HEK293 (cell line): ENCODE data around the gene PKP2.

Experiments
- CTCF ChIA-PET: fragments of 350-600 bp; formaldehyde crosslinking; extraction: SDS; loops from one replicate; lab custom pipeline; 2021; ENCODE audit warnings: antibody characterized with exemption; lab: Yijun Ruan, JAX
- POLR2A ChIA-PET: fragments of 300-600 bp; formaldehyde crosslinking; extraction: SDS; loops from one replicate; lab custom pipeline; 2020; ENCODE audit warnings: antibody characterized with exemption, inconsistent platforms; lab: Yijun Ruan, JAX
- H3K27ac ChIP-seq: fragments of 200-500 bp; sonication (Bioruptor generic); 2 replicates; pipeline ENCODE4 v1.5.1; 2014; ENCODE audit warnings: low read depth, low read length, control low read depth, inconsistent platforms; ENCODE audit errors: extremely low read depth
- H3K36me3 ChIP-seq, 2 experiments: fragments of 200-500 bp in 1 of 2; sonication (Bioruptor generic) in 1 of 2; 1 replicate in 1 of 2; 2 replicates in 1 of 2; pipeline ENCODE4 v1.5.1; 2014 to 2017; ENCODE audit warnings: inconsistent platforms in 2 of 2, low read length in 2 of 2; ENCODE audit not compliant: control insufficient read depth in 2 of 2, insufficient read depth in 1 of 2
- H3K4me1 ChIP-seq: fragments of 200-500 bp; sonication (Bioruptor generic); 2 replicates; pipeline ENCODE4 v1.5.1; 2014; ENCODE audit warnings: mild to moderate bottlenecking, low read length, inconsistent platforms; ENCODE audit not compliant: control insufficient read depth, insufficient read depth
- H3K4me3 ChIP-seq: 2 replicates; pipeline ENCODE4 v1.5.1; 2011; ENCODE audit warnings: low read depth, mild to moderate bottlenecking, control low read depth, low read length, moderate library complexity
- H3K9me3 ChIP-seq: fragments of 200-500 bp; sonication (Bioruptor generic); 2 replicates; pipeline ENCODE4 v1.5.1; 2014; ENCODE audit warnings: low read depth, low read length, inconsistent platforms; ENCODE audit not compliant: control insufficient read depth, insufficient read depth
- EGR2 ChIP-seq: fragments of 450-650 bp; formaldehyde crosslinking; IDR thresholded peaks from 2 replicates; pipeline ENCODE4 v1.5.1; 2016; ENCODE audit warnings: low read depth, missing biosample characterization, missing genetic modification characterization
- ELK4 ChIP-seq: IDR thresholded peaks from 2 replicates; pipeline ENCODE4 v1.6.1; 2011; ENCODE audit warnings: mild to moderate bottlenecking, low read depth, low read length, borderline replicate concordance
- GLIS1 ChIP-seq: fragments of 450-650 bp; formaldehyde crosslinking; IDR thresholded peaks from 2 replicates; pipeline ENCODE4 v1.5.1; 2016; ENCODE audit warnings: missing biosample characterization, missing genetic modification characterization
- HOXD13 ChIP-seq: sonication (generic); formaldehyde crosslinking; IDR thresholded peaks from 2 replicates; pipeline ENCODE4 v1.8.0; 2022; ENCODE audit warnings: missing genetic modification reagents, borderline replicate concordance
- KLF16 ChIP-seq: fragments of 450-650 bp; formaldehyde crosslinking; IDR thresholded peaks from 2 replicates; pipeline ENCODE4 v1.5.1; 2017; ENCODE audit warnings: missing biosample characterization, missing genetic modification characterization
- MYNN ChIP-seq: fragments of 450-650 bp; formaldehyde crosslinking; IDR thresholded peaks from 2 replicates; pipeline ENCODE4 v1.5.1; 2016; ENCODE audit warnings: missing biosample characterization, missing genetic modification characterization, borderline replicate concordance
- ZBTB48 ChIP-seq: fragments of 450-650 bp; formaldehyde crosslinking; IDR thresholded peaks from 2 replicates; pipeline ENCODE4 v1.5.1; 2016; ENCODE audit warnings: missing biosample characterization, missing genetic modification characterization
- ZFP3 ChIP-seq: fragments of 450-650 bp; formaldehyde crosslinking; IDR thresholded peaks from 2 replicates; pipeline ENCODE4 v1.5.1; 2016; ENCODE audit warnings: low read depth, missing biosample characterization, missing genetic modification characterization
- ZNF114 ChIP-seq: fragments of 450-650 bp; formaldehyde crosslinking; IDR thresholded peaks from 2 replicates; pipeline ENCODE4 v1.5.0; 2017; ENCODE audit warnings: missing biosample characterization, missing genetic modification characterization
- ZNF138 ChIP-seq: fragments of 450-650 bp; formaldehyde crosslinking; IDR thresholded peaks from 2 replicates; pipeline ENCODE4 v1.5.1; 2016; ENCODE audit warnings: missing biosample characterization, missing genetic modification characterization, borderline replicate concordance
- ZNF146 ChIP-seq: fragments of 450-650 bp; formaldehyde crosslinking; IDR thresholded peaks from 2 replicates; pipeline ENCODE4 v1.5.1; 2016; ENCODE audit warnings: missing biosample characterization, missing genetic modification characterization
- ZNF157 ChIP-seq: fragments of 450-650 bp; formaldehyde crosslinking; IDR thresholded peaks from 2 replicates; pipeline ENCODE4 v1.5.1; 2016; ENCODE audit warnings: missing biosample characterization, missing genetic modification characterization
- ZNF18 ChIP-seq: fragments of 450-650 bp; formaldehyde crosslinking; IDR thresholded peaks from 2 replicates; pipeline ENCODE4 v1.5.1; 2016; ENCODE audit warnings: missing biosample characterization, missing genetic modification characterization
- ZNF473 ChIP-seq: fragments of 450-650 bp; formaldehyde crosslinking; IDR thresholded peaks from 2 replicates; pipeline ENCODE4 v1.5.1; 2017; ENCODE audit warnings: missing biosample characterization, missing genetic modification characterization
- ZNF571 ChIP-seq: fragments of 450-650 bp; formaldehyde crosslinking; IDR thresholded peaks from 2 replicates; pipeline ENCODE4 v1.5.0; 2017; ENCODE audit warnings: missing biosample characterization, missing genetic modification characterization
- ZNF658 ChIP-seq: fragments of 450-650 bp; formaldehyde crosslinking; IDR thresholded peaks from 2 replicates; pipeline ENCODE4; 2016; ENCODE audit warnings: missing biosample characterization, missing genetic modification characterization
- ZNF660 ChIP-seq: fragments of 450-650 bp; IDR thresholded peaks from 2 replicates; pipeline ENCODE4 v1.5.1; 2018; ENCODE audit warnings: missing biosample characterization, mild to moderate bottlenecking, missing genetic modification characterization
- ZNF701 ChIP-seq: fragments of 450-650 bp; formaldehyde crosslinking; IDR thresholded peaks from 2 replicates; pipeline ENCODE4 v1.5.1; 2016; ENCODE audit warnings: missing biosample characterization, missing genetic modification characterization
- ZNF704 ChIP-seq: fragments of 450-650 bp; formaldehyde crosslinking; IDR thresholded peaks from 2 replicates; pipeline ENCODE4 v1.5.1; 2016; ENCODE audit warnings: missing biosample characterization, missing genetic modification characterization
- ZNF768 ChIP-seq: fragments of 450-650 bp; formaldehyde crosslinking; IDR thresholded peaks from 2 replicates; pipeline ENCODE4 v1.5.1; 2018; ENCODE audit warnings: missing biosample characterization, mild to moderate bottlenecking, missing genetic modification characterization
- TF ChIP-seq, protein P1 (sequence below): fragments of 450-650 bp; formaldehyde crosslinking; IDR thresholded peaks from 2 replicates; pipeline ENCODE4 v1.5.1; 2017; ENCODE audit warnings: missing biosample characterization, missing genetic modification characterization
- TF ChIP-seq, protein P2 (sequence below): fragments of 450-650 bp; formaldehyde crosslinking; IDR thresholded peaks from 2 replicates; pipeline ENCODE4 v1.5.1; 2016; ENCODE audit warnings: missing biosample characterization, missing genetic modification characterization
- TF ChIP-seq, protein P3 (sequence below): fragments of 450-650 bp; formaldehyde crosslinking; IDR thresholded peaks from 2 replicates; pipeline ENCODE4 v1.5.1; 2016; ENCODE audit warnings: missing biosample characterization, missing genetic modification characterization

Gene PKP2

DNA sequence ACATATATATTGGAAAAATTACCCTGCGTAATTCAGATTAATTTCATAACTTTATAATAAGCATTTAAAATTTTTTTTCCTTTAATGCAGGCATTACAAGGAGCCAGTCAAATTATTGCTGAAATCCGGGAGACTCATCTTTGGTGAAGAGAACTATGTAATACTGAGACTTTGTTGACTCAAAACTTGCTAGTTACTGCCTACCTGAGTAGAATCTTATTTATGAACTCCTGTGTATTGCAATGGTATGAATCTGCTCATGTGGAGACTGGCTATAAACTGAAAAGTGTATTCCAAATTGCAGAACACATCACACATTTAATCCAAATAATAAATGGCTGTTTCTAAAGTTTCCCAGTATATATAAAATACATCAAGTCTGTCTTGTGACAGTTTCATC, 153.3 kb downstream of the PKP2 start:
- Histone ChIP-seq H3K36me3 (peaks cover 78 to 97% of the 10 kb centered on the region in 2 experiments), H3K4me3 (no peak overlapping the region), H3K27ac (no peak overlapping the region), H3K9me3 (no peaks in the 10 kb centered on the region), H3K4me1 (no peaks in the 10 kb centered on the region)
- CTCF ChIA-PET: no interaction called here
- TF ChIP-seq MYNN (tag by site-specific recombination) (no peak), ZNF701 (tag by site-specific recombination) (no peak), ZNF571 (tag by site-specific recombination) (no peak), KLF16 (no peak), ZNF157 (no peak), ZNF768 (tag by site-specific recombination) (no peak)
- TF ChIP-seq, protein P1, sequence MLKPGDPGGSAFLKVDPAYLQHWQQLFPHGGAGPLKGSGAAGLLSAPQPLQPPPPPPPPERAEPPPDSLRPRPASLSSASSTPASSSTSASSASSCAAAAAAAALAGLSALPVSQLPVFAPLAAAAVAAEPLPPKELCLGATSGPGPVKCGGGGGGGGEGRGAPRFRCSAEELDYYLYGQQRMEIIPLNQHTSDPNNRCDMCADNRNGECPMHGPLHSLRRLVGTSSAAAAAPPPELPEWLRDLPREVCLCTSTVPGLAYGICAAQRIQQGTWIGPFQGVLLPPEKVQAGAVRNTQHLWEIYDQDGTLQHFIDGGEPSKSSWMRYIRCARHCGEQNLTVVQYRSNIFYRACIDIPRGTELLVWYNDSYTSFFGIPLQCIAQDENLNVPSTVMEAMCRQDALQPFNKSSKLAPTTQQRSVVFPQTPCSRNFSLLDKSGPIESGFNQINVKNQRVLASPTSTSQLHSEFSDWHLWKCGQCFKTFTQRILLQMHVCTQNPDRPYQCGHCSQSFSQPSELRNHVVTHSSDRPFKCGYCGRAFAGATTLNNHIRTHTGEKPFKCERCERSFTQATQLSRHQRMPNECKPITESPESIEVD (tag by site-specific recombination): no peak
- POLR2A ChIA-PET: no interaction called here

DNA sequence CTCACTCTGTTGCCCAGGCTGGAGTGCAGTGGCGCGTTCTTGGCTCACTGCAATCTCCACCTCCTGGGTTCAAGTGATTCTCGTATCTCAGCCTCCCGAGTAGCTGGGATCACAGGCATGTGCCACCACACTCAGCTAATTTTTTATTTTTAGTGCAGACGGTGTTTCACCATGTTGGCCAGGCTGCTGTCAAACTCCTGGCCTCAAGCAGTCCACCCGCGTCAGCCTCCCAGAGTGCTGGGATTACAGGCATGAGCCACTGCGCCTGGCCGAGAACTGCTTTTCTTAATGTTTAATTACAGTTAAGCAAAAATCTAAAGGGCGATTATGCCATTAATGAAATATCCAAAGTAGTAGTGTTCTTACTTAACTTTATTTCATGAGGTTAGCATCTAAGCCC, 154.4 kb downstream of the PKP2 start:
- POLR2A ChIA-PET: no interaction called here
- Histone ChIP-seq H3K4me3 (no peak overlapping the region), H3K9me3 (no peaks in the 10 kb centered on the region), H3K36me3 (peaks cover 77 to 95% of the 10 kb centered on the region in 2 experiments), H3K27ac (no peak overlapping the region), H3K4me1 (no peaks in the 10 kb centered on the region)
- no peak for TF ChIP-seq ZNF660 (tag by site-specific recombination)
- no peak for TF ChIP-seq ZNF18 (tag by site-specific recombination)
- TF ChIP-seq ZNF473 (tag by site-specific recombination): no peak
- TF ChIP-seq EGR2 (tag by site-specific recombination): no peak
- no peak for TF ChIP-seq ZFP3 (tag by site-specific recombination)
- TF ChIP-seq KLF16: no peak
- no peak for TF ChIP-seq ZNF138 (tag by site-specific recombination)
- no peak for TF ChIP-seq ZNF658
- no peak for TF ChIP-seq ZNF704 (tag by site-specific recombination)
- no peak for TF ChIP-seq GLIS1 (tag by site-specific recombination)
- TF ChIP-seq ZNF146: no peak
- no peak for TF ChIP-seq ZNF701 (tag by site-specific recombination)
- TF ChIP-seq ELK4: no peak
- TF ChIP-seq, protein P2, sequence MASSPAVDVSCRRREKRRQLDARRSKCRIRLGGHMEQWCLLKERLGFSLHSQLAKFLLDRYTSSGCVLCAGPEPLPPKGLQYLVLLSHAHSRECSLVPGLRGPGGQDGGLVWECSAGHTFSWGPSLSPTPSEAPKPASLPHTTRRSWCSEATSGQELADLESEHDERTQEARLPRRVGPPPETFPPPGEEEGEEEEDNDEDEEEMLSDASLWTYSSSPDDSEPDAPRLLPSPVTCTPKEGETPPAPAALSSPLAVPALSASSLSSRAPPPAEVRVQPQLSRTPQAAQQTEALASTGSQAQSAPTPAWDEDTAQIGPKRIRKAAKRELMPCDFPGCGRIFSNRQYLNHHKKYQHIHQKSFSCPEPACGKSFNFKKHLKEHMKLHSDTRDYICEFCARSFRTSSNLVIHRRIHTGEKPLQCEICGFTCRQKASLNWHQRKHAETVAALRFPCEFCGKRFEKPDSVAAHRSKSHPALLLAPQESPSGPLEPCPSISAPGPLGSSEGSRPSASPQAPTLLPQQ (tag by site-specific recombination): no peak
- TF ChIP-seq ZNF114: no peak
- no peak for TF ChIP-seq ZNF157
- TF ChIP-seq HOXD13 (CRISPR knock-in tag): no peak
- TF ChIP-seq, protein P3, sequence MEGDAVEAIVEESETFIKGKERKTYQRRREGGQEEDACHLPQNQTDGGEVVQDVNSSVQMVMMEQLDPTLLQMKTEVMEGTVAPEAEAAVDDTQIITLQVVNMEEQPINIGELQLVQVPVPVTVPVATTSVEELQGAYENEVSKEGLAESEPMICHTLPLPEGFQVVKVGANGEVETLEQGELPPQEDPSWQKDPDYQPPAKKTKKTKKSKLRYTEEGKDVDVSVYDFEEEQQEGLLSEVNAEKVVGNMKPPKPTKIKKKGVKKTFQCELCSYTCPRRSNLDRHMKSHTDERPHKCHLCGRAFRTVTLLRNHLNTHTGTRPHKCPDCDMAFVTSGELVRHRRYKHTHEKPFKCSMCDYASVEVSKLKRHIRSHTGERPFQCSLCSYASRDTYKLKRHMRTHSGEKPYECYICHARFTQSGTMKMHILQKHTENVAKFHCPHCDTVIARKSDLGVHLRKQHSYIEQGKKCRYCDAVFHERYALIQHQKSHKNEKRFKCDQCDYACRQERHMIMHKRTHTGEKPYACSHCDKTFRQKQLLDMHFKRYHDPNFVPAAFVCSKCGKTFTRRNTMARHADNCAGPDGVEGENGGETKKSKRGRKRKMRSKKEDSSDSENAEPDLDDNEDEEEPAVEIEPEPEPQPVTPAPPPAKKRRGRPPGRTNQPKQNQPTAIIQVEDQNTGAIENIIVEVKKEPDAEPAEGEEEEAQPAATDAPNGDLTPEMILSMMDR (tag by site-specific recombination): no peak
- no peak for TF ChIP-seq ZBTB48 (tag by site-specific recombination)
- CTCF ChIA-PET: interaction anchor here (0.6 to 0.8 kb wide), 4 partner anchors 10 to 1491 kb away, joined by 3 to 4 read pairs (median 3); no protein-coding TSS in a partner anchor
